SIG-M5 (cell line): ENCODE data around the gene C11orf86.

Experiments used
- DNase-seq: peaks from one replicate; lab custom pipeline; 2025; lab: John Stamatoyannopoulos, UW

The C11orf86 gene

DNA sequence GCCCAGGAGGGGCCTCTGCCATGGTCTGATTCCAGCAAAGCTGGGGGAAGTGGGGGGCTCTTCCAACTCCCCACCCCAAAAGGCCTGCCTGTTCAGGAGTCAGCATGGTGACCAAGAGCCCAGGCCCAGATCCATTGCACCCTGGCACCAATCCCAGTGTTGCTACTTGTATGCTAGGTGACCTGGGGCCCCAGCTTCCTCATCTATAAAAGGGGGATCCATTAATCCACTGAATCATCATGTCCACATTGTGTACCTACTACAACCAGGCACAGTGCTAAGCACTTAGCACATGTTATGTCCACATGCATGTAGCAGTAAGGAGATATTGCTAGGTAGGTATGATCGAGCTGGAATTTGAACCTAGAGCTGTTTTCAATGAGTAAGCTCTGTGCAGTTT is 49.9 kb downstream of the C11orf86 start:
- DNase-seq, result no peak

DNA sequence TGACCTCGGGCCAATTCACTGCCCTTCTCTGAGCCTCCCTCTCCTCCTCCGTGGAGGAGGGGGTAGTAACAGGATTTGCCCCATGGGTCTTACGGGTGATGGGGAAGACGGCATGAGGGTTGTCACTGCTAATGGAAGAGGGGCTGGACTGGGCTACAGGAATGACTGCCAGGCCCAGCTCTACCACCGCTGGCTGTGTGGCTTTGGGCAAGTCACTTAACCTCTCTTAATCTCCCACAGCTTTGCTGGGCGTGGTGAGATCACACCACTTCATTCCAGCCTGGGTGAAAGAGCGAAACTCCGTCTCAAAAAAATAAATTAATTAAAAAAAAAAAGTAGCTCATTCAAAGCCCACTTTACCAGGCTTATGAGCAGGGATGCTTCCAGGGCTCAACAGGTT is 50.6 kb downstream of the C11orf86 start:
- no peak for DNase-seq
